ENCODE measurements around the gene USP49.

- TF ChIP-seq POLR2AphosphoS5 (IDR thresholded peaks at IDR 0.05; ENCODE audit: low read depth, low read length) (no peak), POLR2A (IDR thresholded peaks at IDR 0.05; ENCODE audit: low read depth, low read length) (no peak), SPI1 (IDR thresholded peaks at IDR 0.05; ENCODE audit: low read depth, low read length) (no peak), TAF1 (IDR thresholded peaks at IDR 0.05; ENCODE audit: low read depth, low read length) (no peak), POU2F2 (IDR thresholded peaks at IDR 0.05; ENCODE audit: low read depth, low read length) (no peak), PAX5 (IDR thresholded peaks at IDR 0.05; ENCODE audit: insufficient read depth, low read length, severe bottlenecking) (no peak)
These were observed 18.0 kb downstream of the USP49 start for GRCh38 chr6:41877051-41877680.

All from GM12891 (cell line).